Coronary artery (tissue), 2 donors: ENCODE measurements around the gene NACAD.

ENCODE experiments used
- DNase-seq: peaks from one replicate; pipeline ENCODE4 v3.0.0-alpha.2; 2017; ENCODE audit warnings: low spot score
- H3K27ac ChIP-seq, 2 donors: fragments of 200-600 bp; sonication (generic); one replicate each; pipeline ENCODE4 v1.5.1; 2016 to 2019
- H3K4me3 ChIP-seq: fragments of 200-600 bp; sonication (generic); 2 replicates; pipeline ENCODE4 v1.5.1; 2016; ENCODE audit warnings: mild to moderate bottlenecking, moderate library complexity
- TF ChIP-seq, protein P1 (sequence below): fragments of 200-600 bp; sonication (generic); IDR thresholded peaks from one replicate; pipeline ENCODE4 v1.5.1; 2019; ENCODE audit warnings: antibody characterized with exemption

NACAD gene

DNA sequence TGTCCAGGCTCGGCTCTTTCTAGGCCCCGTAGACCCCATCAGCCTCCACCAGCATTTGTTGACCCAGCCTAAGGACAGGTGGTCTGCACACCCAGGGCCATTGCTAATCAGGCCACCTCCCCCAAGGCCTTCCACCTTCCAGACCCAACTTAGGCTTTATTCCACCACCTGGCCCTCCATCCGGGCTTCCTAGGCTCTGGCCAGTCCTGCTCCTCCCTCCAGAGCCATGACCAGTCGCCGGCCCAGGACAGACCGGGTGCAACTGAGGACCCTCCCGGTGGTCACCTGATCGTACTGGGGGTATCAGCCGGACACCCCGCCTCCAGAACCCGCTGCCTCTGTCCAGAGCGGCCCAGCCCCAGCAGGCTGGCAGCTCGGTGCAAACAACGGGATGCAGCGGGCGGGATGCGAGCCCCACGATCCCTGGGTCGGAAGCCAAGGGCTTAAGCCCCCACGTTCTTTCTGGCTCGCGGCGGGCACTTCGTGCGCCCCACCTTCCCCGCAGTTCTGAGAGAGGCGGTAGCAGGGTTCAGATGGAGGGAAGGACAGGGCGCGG, 545 bp downstream of the NACAD start:
- H3K27ac ChIP-seq: peak overlapping the region; percentile 88 to 92
- TF ChIP-seq, protein P1, sequence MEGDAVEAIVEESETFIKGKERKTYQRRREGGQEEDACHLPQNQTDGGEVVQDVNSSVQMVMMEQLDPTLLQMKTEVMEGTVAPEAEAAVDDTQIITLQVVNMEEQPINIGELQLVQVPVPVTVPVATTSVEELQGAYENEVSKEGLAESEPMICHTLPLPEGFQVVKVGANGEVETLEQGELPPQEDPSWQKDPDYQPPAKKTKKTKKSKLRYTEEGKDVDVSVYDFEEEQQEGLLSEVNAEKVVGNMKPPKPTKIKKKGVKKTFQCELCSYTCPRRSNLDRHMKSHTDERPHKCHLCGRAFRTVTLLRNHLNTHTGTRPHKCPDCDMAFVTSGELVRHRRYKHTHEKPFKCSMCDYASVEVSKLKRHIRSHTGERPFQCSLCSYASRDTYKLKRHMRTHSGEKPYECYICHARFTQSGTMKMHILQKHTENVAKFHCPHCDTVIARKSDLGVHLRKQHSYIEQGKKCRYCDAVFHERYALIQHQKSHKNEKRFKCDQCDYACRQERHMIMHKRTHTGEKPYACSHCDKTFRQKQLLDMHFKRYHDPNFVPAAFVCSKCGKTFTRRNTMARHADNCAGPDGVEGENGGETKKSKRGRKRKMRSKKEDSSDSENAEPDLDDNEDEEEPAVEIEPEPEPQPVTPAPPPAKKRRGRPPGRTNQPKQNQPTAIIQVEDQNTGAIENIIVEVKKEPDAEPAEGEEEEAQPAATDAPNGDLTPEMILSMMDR: no peak
- peak overlapping the region; percentile 80 for H3K4me3 ChIP-seq
- DNase-seq: no peak

DNA sequence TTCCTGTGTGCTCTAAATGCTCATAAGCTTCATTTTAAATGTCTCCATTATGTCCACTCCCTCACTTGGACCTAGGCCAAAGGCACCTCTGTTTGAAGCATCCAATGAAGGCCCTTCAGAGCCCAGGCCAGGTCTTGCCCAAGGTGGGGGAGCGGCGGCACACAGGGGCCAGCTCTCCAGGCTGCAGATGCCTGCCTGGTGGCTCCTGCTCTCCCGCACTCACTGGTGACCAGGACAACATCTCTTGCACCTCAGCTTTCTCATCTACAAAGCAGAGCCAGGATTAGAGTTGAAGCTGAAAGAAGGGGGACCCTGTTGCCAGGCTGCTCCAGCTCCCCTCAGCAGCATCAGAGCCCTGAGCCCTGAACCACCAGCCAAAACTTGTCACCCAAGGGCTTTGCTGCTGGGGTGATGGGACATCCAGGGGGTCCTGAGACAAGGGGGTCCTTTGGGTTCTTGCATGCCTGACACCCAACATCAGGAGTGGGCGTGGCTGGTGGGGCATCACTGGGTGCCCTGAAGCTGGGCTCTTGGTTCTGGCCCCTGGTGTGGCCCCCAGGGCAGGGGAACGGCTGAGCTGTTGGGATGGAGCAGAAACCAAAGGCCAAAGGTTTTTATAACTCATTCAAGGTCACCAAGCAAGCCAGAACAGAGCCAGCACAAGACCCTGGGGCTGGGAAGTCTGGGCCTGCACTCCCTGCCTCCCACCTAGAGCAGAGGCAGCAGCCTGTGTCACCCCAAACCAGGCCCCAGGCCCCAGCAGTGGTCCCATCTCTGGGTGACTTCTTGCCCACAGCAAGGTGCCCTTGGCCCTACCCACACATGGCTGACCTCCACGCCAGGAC, 1.2 kb downstream of the NACAD start:
- no peak for DNase-seq
- H3K27ac ChIP-seq: peak overlapping the region; percentile 88 to 92
- peak overlapping the region; percentile 80 for H3K4me3 ChIP-seq
- TF ChIP-seq, protein P1: no peak

DNA sequence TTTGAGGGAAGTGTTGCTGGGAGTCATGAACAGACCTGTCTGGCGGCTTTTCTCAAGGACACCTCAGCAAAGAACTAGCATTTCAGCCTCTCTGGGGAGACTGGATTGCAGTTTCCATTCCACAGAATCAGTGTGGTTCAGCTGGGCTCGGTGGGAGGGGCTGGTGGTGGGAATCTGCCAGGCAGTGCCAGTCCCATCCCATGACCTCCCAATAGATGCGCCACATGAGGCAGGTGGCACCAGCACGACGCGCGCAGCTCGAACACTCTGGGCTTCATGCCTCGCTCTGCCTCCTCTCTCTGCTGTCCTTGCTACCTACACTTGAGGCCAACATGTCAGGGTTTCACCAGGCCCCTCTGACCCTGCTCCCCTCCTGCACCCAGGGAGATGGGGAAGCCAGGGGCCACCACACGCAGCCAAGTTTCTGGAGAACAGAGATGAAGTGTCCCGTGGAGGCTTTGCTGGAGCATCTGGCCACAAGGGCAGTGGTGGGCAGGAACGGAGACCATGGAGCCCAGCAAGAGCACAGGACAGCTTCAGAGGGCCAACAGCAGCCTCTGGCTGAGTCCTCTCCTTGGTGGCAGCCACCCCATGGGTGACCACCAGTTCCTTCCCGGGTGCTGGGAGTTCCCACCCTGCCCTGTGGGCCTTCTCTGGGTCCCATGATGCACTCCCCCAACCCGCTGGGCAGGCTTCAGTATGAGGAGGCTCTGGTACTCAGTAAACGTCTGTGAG, 2.3 kb downstream of the NACAD start:
- no peak for DNase-seq
- TF ChIP-seq, protein P1: no peak
- Histone ChIP-seq H3K27ac (no peak overlapping the region), H3K4me3 (no peak overlapping the region)

DNA sequence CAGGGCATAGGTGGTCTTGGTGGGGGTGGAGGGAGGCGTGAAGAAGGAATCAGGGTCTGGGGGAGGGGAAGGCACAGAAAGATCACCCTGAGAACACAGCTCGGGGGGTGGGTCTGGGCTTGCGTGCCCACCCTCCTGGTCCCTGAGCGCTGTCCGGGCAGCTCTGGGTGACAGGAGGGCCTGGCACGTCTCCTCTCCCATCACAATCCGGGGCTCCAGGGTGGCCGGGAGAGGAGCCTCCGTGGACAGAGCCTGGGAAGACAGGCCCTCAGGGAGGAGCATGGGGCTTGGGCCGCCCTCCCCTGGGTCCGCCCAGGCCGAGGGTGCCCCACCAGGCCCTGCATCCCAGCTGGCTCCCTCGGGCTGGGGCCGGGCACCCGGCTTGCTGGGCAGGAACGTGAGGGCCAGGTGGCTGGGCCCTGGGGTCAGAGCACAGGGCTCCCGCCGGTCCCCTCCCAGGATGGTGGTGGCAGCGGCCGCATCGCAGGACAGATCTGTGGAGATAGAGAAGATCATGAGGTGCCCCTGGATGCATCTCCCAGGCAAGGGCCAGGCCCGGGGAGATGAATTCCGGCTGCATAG, 3.1 kb downstream of the NACAD start:
- TF ChIP-seq, protein P1: no peak
- no peak overlapping the region for H3K27ac ChIP-seq
- DNase-seq: no peak

DNA sequence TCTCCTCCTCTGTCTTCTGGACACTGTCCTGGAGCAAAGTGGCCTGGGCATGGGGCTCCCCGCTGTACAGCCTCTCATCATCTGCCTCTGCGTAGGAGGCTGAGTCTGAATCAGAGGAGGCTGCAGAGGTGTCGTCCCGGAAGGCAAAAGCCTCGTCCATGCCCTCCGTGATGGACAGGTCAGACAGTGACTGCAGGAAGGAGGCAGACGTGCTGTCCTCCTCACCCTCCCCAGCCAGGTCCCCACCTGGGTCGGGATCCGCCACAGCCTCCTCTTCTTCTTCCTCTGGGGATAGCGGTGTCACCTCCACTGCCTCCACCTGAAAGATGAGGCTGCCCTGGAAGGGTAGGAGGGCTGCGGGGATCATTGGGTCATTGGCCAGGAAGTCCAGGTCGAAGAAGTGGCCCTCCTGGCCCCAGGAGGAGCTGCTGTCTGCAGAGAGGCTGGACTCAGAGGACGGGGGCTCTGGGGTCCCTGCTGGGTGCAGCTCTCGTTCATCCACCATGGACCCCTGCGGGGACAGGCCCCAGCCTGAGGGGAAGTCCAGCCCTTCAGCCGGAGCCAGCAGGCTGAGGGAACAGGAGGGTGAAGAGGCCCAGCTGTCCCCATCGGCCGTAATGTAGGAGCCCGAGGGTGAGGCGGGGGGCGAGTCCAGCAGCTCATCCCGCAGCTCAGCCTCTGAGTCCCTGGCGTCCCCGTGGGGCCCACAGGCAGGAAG, 3.7 kb downstream of the NACAD start:
- peak; percentile 64 for DNase-seq
- Histone ChIP-seq H3K4me3 (no peak overlapping the region), H3K27ac (no peak overlapping the region)
- TF ChIP-seq, protein P1: no peak

More for the DNA sequence above, 3.1 kb downstream of the NACAD start:
- no peak overlapping the region for H3K4me3 ChIP-seq

DNA sequence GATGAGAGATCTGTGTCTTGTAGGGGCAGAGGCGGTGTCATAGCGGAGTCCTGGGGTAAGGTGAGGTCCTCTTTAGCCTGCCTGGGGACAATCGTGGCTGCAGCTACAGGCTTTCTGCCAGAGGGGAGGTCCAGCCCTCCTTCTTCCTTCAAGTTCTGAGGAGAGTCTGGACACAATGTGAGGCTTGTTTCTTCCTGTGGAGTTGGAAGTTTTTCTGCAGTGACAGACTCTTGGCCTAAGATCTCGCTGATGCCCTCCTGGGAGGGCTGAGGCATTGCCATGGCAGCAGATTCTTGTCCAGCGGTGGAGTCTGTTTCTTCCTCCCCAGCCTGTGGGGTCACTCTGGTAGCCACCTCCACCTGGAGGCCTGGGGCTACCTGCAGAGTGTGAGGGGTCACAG, 4.4 kb downstream of the NACAD start:
- H3K27ac ChIP-seq: no peak overlapping the region
- TF ChIP-seq, protein P1: no peak
- DNase-seq: no peak
- H3K4me3 ChIP-seq: no peak overlapping the region
